GM20431 (cell line): ENCODE results near the gene NDRG4.

Source experiments
- in situ Hi-C: fragments of 300-500 bp; cut with MseI, MboI; formaldehyde crosslinking; loops from one replicate; pipeline ENCODE4 v1.15.0; 2020; ENCODE audit warnings: low sequenced_read_pairs; ENCODE audit not compliant: unreplicated experiment

The NDRG4 gene

GRCh38 chr16:58535100-58535499, 35.2 kb downstream of the NDRG4 start:
- in situ Hi-C loops: no loop called here

- in situ Hi-C loops: no loop called here
These were observed 36.3 kb downstream of the NDRG4 start for GRCh38 chr16:58536278-58536677.

- in situ Hi-C loops: no loop called here
These were observed 37.4 kb downstream of the NDRG4 start for GRCh38 chr16:58537124-58537906.

GRCh38 chr16:58541711-58542110, 41.8 kb downstream of the NDRG4 start:
- in situ Hi-C loops: no loop called here

- in situ Hi-C loops: no loop called here
These were observed 42.3 kb downstream of the NDRG4 start for GRCh38 chr16:58542291-58542690.

GRCh38 chr16:58543685-58544084, 43.7 kb downstream of the NDRG4 start:
- in situ Hi-C loops: no loop called here

- in situ Hi-C loops: no loop called here
These were observed 48.4 kb downstream of the NDRG4 start for GRCh38 chr16:58548378-58548777.

GRCh38 chr16:58551496-58551895, 51.6 kb downstream of the NDRG4 start:
- in situ Hi-C loops: no loop called here

- in situ Hi-C loops: no loop called here
These were observed 56.7 kb downstream of the NDRG4 start for GRCh38 chr16:58556678-58557077.
